HEK293T (cell line): ENCODE data around the gene HSBP1L1.
A peak's percentile ranks its signal among the peaks of the same experiment; 100 is the strongest.
"Not testable (repeated sequence)": the region's sequence is repeated elsewhere in the genome, so short reads cannot be mapped to it uniquely, and the experiment has no call there.

Experiments used
- CTCF ChIA-PET: fragments of 350-600 bp; formaldehyde crosslinking; extraction: SDS; loops from one replicate; lab custom pipeline; 2021; ENCODE audit warnings: antibody characterized with exemption, inconsistent platforms; lab: Yijun Ruan, JAX
- POLR2A ChIA-PET: fragments of 350-600 bp; formaldehyde crosslinking; extraction: SDS; loops from one replicate; lab custom pipeline; 2020; ENCODE audit warnings: antibody characterized with exemption, inconsistent platforms; lab: Yijun Ruan, JAX
- DNase-seq: peaks from one replicate; pipeline ENCODE4 v3.0.0; 2012; ENCODE audit warnings: mixed read lengths; ENCODE audit errors: extremely low spot score
- ARNT ChIP-seq: fragments of 450-650 bp; IDR thresholded peaks from 2 replicates; pipeline ENCODE4 v1.6.1; 2017; ENCODE audit warnings: mild to moderate bottlenecking
- BHLHE40 ChIP-seq: fragments of 450-650 bp; IDR thresholded peaks from 2 replicates; pipeline ENCODE4 v1.6.1; 2016; ENCODE audit warnings: mild to moderate bottlenecking, moderate library complexity, borderline replicate concordance
- CTBP1 ChIP-seq: fragments of 450-650 bp; IDR thresholded peaks from 2 replicates; pipeline ENCODE4 v1.6.1; 2016; ENCODE audit warnings: borderline replicate concordance
- ELF4 ChIP-seq: fragments of 450-650 bp; IDR thresholded peaks from 2 replicates; pipeline ENCODE4 v1.6.1; 2017; ENCODE audit warnings: antibody characterized with exemption
- FOXA1 ChIP-seq: fragments of 450-650 bp; IDR thresholded peaks from 2 replicates; pipeline ENCODE4 v1.6.1; 2016; ENCODE audit warnings: mild to moderate bottlenecking
- FOXK2 ChIP-seq: fragments of 450-650 bp; IDR thresholded peaks from 2 replicates; pipeline ENCODE4 v1.6.1; 2016; ENCODE audit warnings: mild to moderate bottlenecking
- FOXM1 ChIP-seq: fragments of 450-650 bp; IDR thresholded peaks from 2 replicates; pipeline ENCODE4 v1.6.1; 2017; ENCODE audit warnings: mild to moderate bottlenecking, borderline replicate concordance
- HDGF ChIP-seq: fragments of 450-650 bp; IDR thresholded peaks from 2 replicates; pipeline ENCODE4 v1.6.1; 2017; ENCODE audit warnings: antibody characterized with exemption, borderline replicate concordance
- L3MBTL2 ChIP-seq: fragments of 450-650 bp; conservative IDR thresholded peaks from 2 replicates; pipeline ENCODE4 v1.6.1; 2016; ENCODE audit warnings: mild to moderate bottlenecking
- LEF1 ChIP-seq: fragments of 450-650 bp; IDR thresholded peaks from 2 replicates; pipeline ENCODE4 v1.6.1; 2017; ENCODE audit warnings: mild to moderate bottlenecking, borderline replicate concordance
- NFRKB ChIP-seq: fragments of 450-650 bp; IDR thresholded peaks from 2 replicates; pipeline ENCODE4 v1.6.1; 2016; ENCODE audit warnings: mild to moderate bottlenecking, moderate library complexity
- PKNOX1 ChIP-seq: fragments of 450-650 bp; IDR thresholded peaks from 2 replicates; pipeline ENCODE4 v1.6.1; 2016
- SP1 ChIP-seq: fragments of 450-650 bp; IDR thresholded peaks from 2 replicates; pipeline ENCODE4 v1.6.1; 2017
- SUZ12 ChIP-seq: fragments of 450-650 bp; IDR thresholded peaks from 2 replicates; pipeline ENCODE4 v1.6.1; 2016; ENCODE audit warnings: mild to moderate bottlenecking
- TARDBP ChIP-seq: fragments of 450-650 bp; IDR thresholded peaks from 2 replicates; pipeline ENCODE4 v1.6.1; 2016
- ZNF384 ChIP-seq: fragments of 450-650 bp; IDR thresholded peaks from 2 replicates; pipeline ENCODE4 v1.6.1; 2016

HSBP1L1 gene

GRCh38 chr18:79988451-79989194 lies 24.2 kb downstream of the HSBP1L1 start, which contains the start of gene TXNL4A:
Gene TXNL4A (minus strand): TSS chr18:79988563. CDS start chr18:79988392, 171 bp downstream.
- no peak for TF ChIP-seq ELF4
- TF ChIP-seq FOXK2: no peak
- TF ChIP-seq LEF1: no peak
- TF ChIP-seq L3MBTL2: no peak
- no peak for TF ChIP-seq SUZ12
- TF ChIP-seq BHLHE40: no peak
- TF ChIP-seq SP1: no peak
- TF ChIP-seq NFRKB: no peak
- TF ChIP-seq ARNT: no peak
- ChIA-PET CTCF (no interaction called here), POLR2A (interaction anchor here (0.7 to 1.9 kb wide), 5 partner anchors 9 to 120 kb away, joined by 3 to 8 read pairs (median 4); partner anchors contain the start of gene ADNP2)
- DNase-seq: peak; percentile 75

- no peak for DNase-seq
- ChIA-PET CTCF (no interaction called here), POLR2A (interaction anchor here (0.7 to 1.9 kb wide), 5 partner anchors 9 to 120 kb away, joined by 3 to 8 read pairs (median 4); partner anchors contain the start of gene ADNP2)
- TF ChIP-seq FOXK2 (no peak), SUZ12 (no peak), L3MBTL2 (no peak), ZNF384 (no peak), TARDBP (no peak), LEF1 (no peak)
Measured at GRCh38 chr18:79989195-79989497, 24.7 kb downstream of the HSBP1L1 start.

GRCh38 chr18:79991494-79991893 lies 27.1 kb downstream of the HSBP1L1 start:
- ChIA-PET CTCF (no interaction called here), POLR2A (no interaction called here)

GRCh38 chr18:79999701-80000100 lies 35.3 kb downstream of the HSBP1L1 start:
- CTCF ChIA-PET, DNase-seq: not testable (repeated sequence)
- POLR2A ChIA-PET: interaction anchor here (1.4 kb wide), 1 partner anchor 11 kb away, joined by 5 read pairs; the partner anchor contains the start of gene TXNL4A

More at GRCh38 chr18:79991494-79991893, 27.1 kb downstream of the HSBP1L1 start:
- TF ChIP-seq ARNT (no peak), FOXM1 (no peak), FOXK2 (no peak), SUZ12 (no peak), SP1 (no peak), ELF4 (no peak), LEF1 (no peak), L3MBTL2 (no peak), HDGF (no peak), BHLHE40 (no peak), TARDBP (no peak), CTBP1 (no peak), PKNOX1 (no peak)
- no peak for DNase-seq

- ChIA-PET CTCF (no interaction called here), POLR2A (no interaction called here)
- no peak for DNase-seq
- TF ChIP-seq TARDBP (no peak), SUZ12 (no peak), HDGF (no peak), SP1 (no peak), ZNF384 (no peak), FOXM1 (no peak), ELF4 (no peak), L3MBTL2 (no peak), FOXA1 (no peak), CTBP1 (no peak), ARNT (no peak), BHLHE40 (no peak), FOXK2 (no peak)
Measured at GRCh38 chr18:80000877-80001276, 36.4 kb downstream of the HSBP1L1 start.

- TF ChIP-seq ZNF384: no peak
- ChIA-PET CTCF (no interaction called here), POLR2A (no interaction called here)
- DNase-seq: no peak
Measured at GRCh38 chr18:80002468-80002867, 38.0 kb downstream of the HSBP1L1 start.

GRCh38 chr18:80004600-80005342 lies 40.3 kb downstream of the HSBP1L1 start:
- ChIA-PET POLR2A (no interaction called here), CTCF (no interaction called here)
- no peak for TF ChIP-seq FOXA1
- TF ChIP-seq ZNF384: no peak
- TF ChIP-seq ARNT: no peak
- TF ChIP-seq FOXK2: no peak
- TF ChIP-seq SUZ12: no peak
- TF ChIP-seq L3MBTL2: no peak
- no peak for TF ChIP-seq CTBP1
- no peak for TF ChIP-seq HDGF
- TF ChIP-seq LEF1: no peak
- no peak for TF ChIP-seq PKNOX1
- no peak for DNase-seq
